Body of pancreas (tissue), 4 donors: ENCODE measurements around the gene PKD2L2.

Experiments used
- CTCF ChIP-seq, 7 experiments: fragments of 450-650 bp in 4 of 7; fragments of 200-600 bp in 3 of 7; sonication (generic) in 3 of 7; IDR thresholded peaks; one replicate each; pipeline ENCODE4 v1.5.1; 2016 to 2019; ENCODE audit warnings: antibody characterized with exemption in 7 of 7
- POLR2A ChIP-seq, 3 donors: fragments of 450-650 bp; IDR thresholded peaks; one replicate each; pipeline ENCODE4 v1.6.1; 2016; ENCODE audit warnings: antibody characterized with exemption in 3 of 3, mild to moderate bottlenecking in 2 of 3

DNA sequence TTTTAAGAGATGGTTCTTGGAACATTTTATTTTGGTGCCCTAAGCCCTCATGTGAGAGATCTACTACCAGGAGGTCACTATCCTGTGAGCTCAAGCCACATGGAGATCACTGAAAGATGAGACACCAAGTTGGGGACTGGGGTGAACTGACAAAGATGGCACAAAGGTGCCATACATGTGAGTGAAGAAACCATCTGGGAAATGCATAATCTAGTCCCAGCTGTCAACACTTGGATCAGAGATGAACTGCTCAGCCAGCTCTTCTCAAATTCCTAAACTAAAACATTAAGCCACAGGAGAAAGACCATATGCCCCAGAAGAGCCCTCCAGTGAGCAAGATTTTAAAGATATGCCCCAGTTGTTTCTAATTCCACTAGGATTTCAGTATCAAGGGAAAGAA, 43.8 kb upstream of the PKD2L2 start:
- TF ChIP-seq CTCF (IDR thresholded peaks at IDR 0.05) (no peak), POLR2A (IDR thresholded peaks at IDR 0.05) (no peak)
